IMR-90 (cell line): Measurements from ENCODE around the gene CCL14. TPM values are rescaled to one million over a fixed set of nuclear protein-coding genes. Genes with fewer than 3 reads are reported as not detected.

Source experiments
- ATAC-seq: fragments of 200-7000 bp; cut with Tn5 transposase; 2 replicates; pipeline ENCODE4 v1.9.1; 2020; ENCODE audit warnings: low read depth, mild to moderate bottlenecking, moderate library complexity
- BruUV-seq: library from RNA; stranded (reverse); fragments of 400-500 nt; replicated peaks from 2 replicates; lab custom pipeline; 2021; lab: Mats Ljungman, UMichigan
- CTCF ChIA-PET: fragments of 300-600 bp; formaldehyde crosslinking; extraction: SDS; loops from one replicate; lab custom pipeline; 2021; ENCODE audit warnings: antibody characterized with exemption; lab: Yijun Ruan, JAX
- POLR2A ChIA-PET: fragments of 300-600 bp; sonication (Branson Sonifier 250); formaldehyde crosslinking; loops from one replicate; lab custom pipeline; 2022; ENCODE audit warnings: antibody characterized with exemption; ENCODE audit not compliant: unreplicated experiment; lab: Charles Lee
- DNase-seq: peaks from one replicate; pipeline ENCODE4 v3.0.0; 2013
- H2AFZ ChIP-seq: replicated peaks from 2 replicates; pipeline ENCODE3; 2013; ENCODE audit warnings: low read length, mild to moderate bottlenecking; ENCODE audit not compliant: poor library complexity
- H2AK5ac ChIP-seq: 2 replicates; pipeline ENCODE4 v1.6.1; 2013; ENCODE audit warnings: low read depth, low read length, inconsistent platforms
- H2AK9ac ChIP-seq: replicated peaks from 2 replicates; pipeline ENCODE3; 2013; ENCODE audit warnings: mild to moderate bottlenecking, low read depth, low read length, moderate library complexity; ENCODE audit not compliant: poor library complexity
- H2BK120ac ChIP-seq: 2 replicates; pipeline ENCODE4 v1.6.1; 2013; ENCODE audit warnings: low read depth, low read length, inconsistent platforms
- H2BK15ac ChIP-seq: 3 replicates; pipeline ENCODE4 v1.6.1; 2013; ENCODE audit warnings: low read depth, low read length, inconsistent platforms
- H2BK20ac ChIP-seq: 2 replicates; pipeline ENCODE4 v1.6.1; 2013; ENCODE audit warnings: low read depth, mild to moderate bottlenecking, inconsistent platforms, low read length, moderate library complexity
- H2BK5ac ChIP-seq: 2 replicates; pipeline ENCODE4 v1.6.1; 2013; ENCODE audit warnings: mild to moderate bottlenecking, low read depth, low read length, inconsistent platforms; ENCODE audit not compliant: poor library complexity, severe bottlenecking
- H3K14ac ChIP-seq: replicated peaks from 2 replicates; pipeline ENCODE4 v1.6.1; 2013; ENCODE audit warnings: low read depth, low read length, inconsistent platforms
- H3K18ac ChIP-seq: 2 replicates; pipeline ENCODE4 v1.6.1; 2013; ENCODE audit warnings: low read depth, low read length, control low read depth
- H3K23ac ChIP-seq: 2 replicates; pipeline ENCODE4 v1.6.1; 2013; ENCODE audit warnings: low read depth, low read length, inconsistent platforms
- H3K27ac ChIP-seq: 2 replicates; pipeline ENCODE4 v1.5.1; 2013; ENCODE audit warnings: mild to moderate bottlenecking, control low read depth, low read length; ENCODE audit not compliant: insufficient read depth
- H3K27me3 ChIP-seq: 2 replicates; pipeline ENCODE4 v1.6.1; 2013; ENCODE audit warnings: low read length; ENCODE audit not compliant: control insufficient read depth, insufficient read depth
- H3K36me3 ChIP-seq: 2 replicates; pipeline ENCODE4 v1.6.1; 2013; ENCODE audit warnings: low read length, mixed read lengths; ENCODE audit not compliant: control insufficient read depth, insufficient read depth
- H3K4ac ChIP-seq: 2 replicates; pipeline ENCODE4 v1.6.1; 2013; ENCODE audit warnings: low read depth, low read length, inconsistent platforms
- H3K4me1 ChIP-seq: 2 replicates; pipeline ENCODE4 v1.6.1; 2013; ENCODE audit warnings: low read length, mixed read lengths; ENCODE audit not compliant: control insufficient read depth, insufficient read depth
- H3K4me2 ChIP-seq: 2 replicates; pipeline ENCODE4 v1.6.1; 2013; ENCODE audit warnings: low read depth, mild to moderate bottlenecking, control low read depth, low read length, moderate library complexity
- H3K4me3 ChIP-seq: 2 replicates; pipeline ENCODE4 v1.5.1; 2013; ENCODE audit warnings: low read depth, mild to moderate bottlenecking, control low read depth, low read length, moderate library complexity; ENCODE audit not compliant: insufficient read depth
- H3K56ac ChIP-seq: 2 replicates; pipeline ENCODE4 v1.6.1; 2013; ENCODE audit warnings: low read length, inconsistent platforms; ENCODE audit not compliant: insufficient read depth; ENCODE audit errors: extremely low read depth
- H3K79me1 ChIP-seq, 2 experiments: 2 replicates each; pipeline ENCODE4 v1.6.1; 2013; ENCODE audit warnings: low read length in 2 of 2, inconsistent platforms in 1 of 2, low read depth in 1 of 2
- H3K9ac ChIP-seq: 2 replicates; pipeline ENCODE4 v1.6.1; 2013; ENCODE audit warnings: low read depth, low read length, control low read depth
- H3K9me1 ChIP-seq: 2 replicates; pipeline ENCODE4 v1.6.1; 2013; ENCODE audit warnings: low read length, inconsistent platforms; ENCODE audit not compliant: insufficient read depth
- H3K9me3 ChIP-seq: 2 replicates; pipeline ENCODE4 v1.6.1; 2013; ENCODE audit warnings: low read length; ENCODE audit not compliant: control insufficient read depth, insufficient read depth
- H4K20me1 ChIP-seq: 2 replicates; pipeline ENCODE4 v1.6.1; 2013; ENCODE audit warnings: low read length, inconsistent platforms; ENCODE audit not compliant: insufficient read depth
- H4K5ac ChIP-seq: 2 replicates; pipeline ENCODE4 v1.6.1; 2013; ENCODE audit warnings: mild to moderate bottlenecking, low read depth, low read length, control low read depth
- H4K8ac ChIP-seq, 2 experiments: 2 replicates each; pipeline ENCODE4 v1.6.1; 2013; ENCODE audit warnings: low read depth in 2 of 2, low read length in 2 of 2, control low read depth in 1 of 2, inconsistent platforms in 1 of 2
- H4K91ac ChIP-seq: 2 replicates; pipeline ENCODE4 v1.6.1; 2013; ENCODE audit warnings: low read depth, low read length, inconsistent platforms; ENCODE audit not compliant: insufficient read depth
- BHLHE40 ChIP-seq: fragments of 150-350 bp; IDR thresholded peaks from 2 replicates; pipeline ENCODE4 v1.6.1; 2016; ENCODE audit warnings: mild to moderate bottlenecking, low read depth, low read length
- CEBPB ChIP-seq: IDR thresholded peaks from 2 replicates; pipeline ENCODE4 v1.6.1; 2012; ENCODE audit warnings: low read depth, low read length, improper control_type of control experiment
- FOS ChIP-seq: fragments of 150-350 bp; IDR thresholded peaks from 2 replicates; pipeline ENCODE4 v1.6.1; 2016; ENCODE audit warnings: low read depth, low read length
- MAFK ChIP-seq: IDR thresholded peaks from 2 replicates; pipeline ENCODE4 v1.6.1; 2012; ENCODE audit warnings: low read depth, low read length, improper control_type of control experiment
- MAZ ChIP-seq: IDR thresholded peaks from 2 replicates; pipeline ENCODE4 v1.6.1; 2012; ENCODE audit warnings: low read depth, mild to moderate bottlenecking, low read length, improper control_type of control experiment, moderate library complexity, borderline replicate concordance
- MXI1 ChIP-seq: IDR thresholded peaks from 2 replicates; pipeline ENCODE4 v1.6.1; 2012; ENCODE audit warnings: low read depth, mild to moderate bottlenecking, low read length, moderate library complexity, borderline replicate concordance
- RAD21 ChIP-seq: IDR thresholded peaks from 2 replicates; pipeline ENCODE4 v1.6.1; 2012; ENCODE audit warnings: low read length, improper control_type of control experiment
- RFX5 ChIP-seq: IDR thresholded peaks from 2 replicates; pipeline ENCODE4 v1.8.0; 2012; ENCODE audit warnings: low read depth, mild to moderate bottlenecking, low read length, moderate library complexity
- WGBS, 2 experiments: methylation state at CpG; one replicate each; pipeline versions ENCODE4 v1.1.5 to v1.1.7; 2013; ENCODE audit warnings: missing lambda C conversion rate in 2 of 2; ENCODE audit not compliant: insufficient read length in 1 of 2; ENCODE audit errors: extremely low coverage in 2 of 2; 5-methylcytosine and 5-hydroxymethylcytosine counted together
- dilution Hi-C: fragments of 300-500 bp; cut with HindIII; formaldehyde crosslinking; loops from one replicate; pipeline ENCODE4 v1.14.3; 2018; ENCODE audit warnings: low sequenced_read_pairs; ENCODE audit not compliant: unreplicated experiment
- in situ Hi-C: fragments of 300-500 bp; cut with MboI; formaldehyde crosslinking; loops from 3 replicates; pipeline ENCODE4 v1.14.3; 2019; ENCODE audit warnings: low sequenced_read_pairs, inconsistent platforms, mixed read lengths
- intact Hi-C: fragments of 100-400 bp; cut with micrococcal nuclease; formaldehyde crosslinking; loops from 2 replicates; pipeline ENCODE4 v1.10.0; 2022
- polyA plus RNA-seq, 3 experiments: library from polyadenylated mRNA; depleted of rRNA; stranded (reverse); fragments of >200 nt; gene quantifications; 2 replicates each; pipeline ENCODE4 v1.2.3, GENCODE V29; 2012; ENCODE audit warnings: low replicate concordance in 1 of 3
- total RNA-seq: library from RNA; depleted of rRNA; stranded (reverse); fragments of >200 nt; gene quantifications from 2 replicates; pipeline ENCODE4 v1.2.3, GENCODE V29; 2012; rRNA removed

Gene CCL14
- total and polyA plus RNA-seq, 2 of the 4 experiments (the other 2 are of a cell fraction): not detected

DNA sequence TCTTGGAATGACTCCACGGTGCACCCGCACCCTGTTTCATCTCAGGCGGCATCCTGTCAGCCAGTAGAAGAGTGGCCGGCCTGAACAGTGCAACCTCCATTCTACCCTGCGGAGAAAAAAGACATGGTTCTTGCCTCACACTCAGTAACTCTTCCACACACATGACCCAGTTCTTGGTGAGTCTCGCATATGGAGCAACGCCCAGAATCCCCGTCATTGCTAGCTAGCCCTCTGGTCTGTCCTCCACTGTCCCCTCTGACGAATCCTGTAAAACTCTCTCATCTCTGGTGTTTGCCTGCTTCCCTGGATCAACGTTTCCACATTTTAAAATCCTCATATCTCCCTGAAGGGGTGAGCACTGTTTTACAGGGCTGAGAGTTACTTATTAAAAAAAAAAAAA is 51.8 kb downstream of the CCL14 start:
- H3K18ac ChIP-seq: no peak overlapping the region
- CTCF ChIA-PET: no interaction called here

More for the DNA sequence above, 51.8 kb downstream of the CCL14 start:
- 82% methylated on average over 2 of the region's 10 CpGs; no CpG with 5 or more reads in 1 of the 2 experiments for WGBS, 2 experiments
- intact Hi-C loops (no loop called here), dilution Hi-C loops (no loop called here), in situ Hi-C loops (no loop called here)
- H3K23ac ChIP-seq: no peak overlapping the region
- no peak overlapping the region for H2BK20ac ChIP-seq
- H3K27me3 ChIP-seq: peaks cover 3% of the 10 kb centered on the region
- H4K8ac ChIP-seq: no peak overlapping the region
- H3K56ac ChIP-seq: no peak overlapping the region
- H3K4me3 ChIP-seq: no peak overlapping the region
- H3K9ac ChIP-seq: no peak overlapping the region
- H3K9me3 ChIP-seq: no peaks in the 10 kb centered on the region
- no peaks in the 10 kb centered on the region for H4K20me1 ChIP-seq
- H3K9me1 ChIP-seq: 0 out of 2 replicates have a peak, but pooled peaks cover 3% of the 10 kb centered on the region
- H3K79me1 ChIP-seq: no peaks in the 10 kb centered on the region
- BruUV-seq: no TSS peak
- no peak for TF ChIP-seq MAFK
- no peak for TF ChIP-seq MXI1
- TF ChIP-seq CEBPB: no peak
- TF ChIP-seq FOS: no peak
- TF ChIP-seq BHLHE40: no peak
- TF ChIP-seq RFX5: no peak
- no peak for TF ChIP-seq RAD21
- no peak for TF ChIP-seq MAZ
- no peaks in the 10 kb centered on the region for H3K36me3 ChIP-seq
- DNase-seq (peak; percentile 11), ATAC-seq (no peak)
- no peak overlapping the region for H2BK5ac ChIP-seq
- no peaks in the 10 kb centered on the region for H3K4me1 ChIP-seq
- H2BK15ac ChIP-seq: no peak overlapping the region
- no peak overlapping the region for H3K27ac ChIP-seq
- no peak overlapping the region for H2AFZ ChIP-seq
- POLR2A ChIA-PET: no interaction called here
- H2BK120ac ChIP-seq: no peak overlapping the region
- H3K4me2 ChIP-seq: no peak overlapping the region
- no peak overlapping the region for H3K14ac ChIP-seq
- no peak overlapping the region for H2AK5ac ChIP-seq
- no peak overlapping the region for H3K4ac ChIP-seq
- no peak overlapping the region for H2AK9ac ChIP-seq
- H4K5ac ChIP-seq: no peak overlapping the region
- no peak overlapping the region for H4K91ac ChIP-seq

Other genes with a start within 250 kb of the CCL14 start
- gene GAS2L2, start 233.5 kb downstream of the CCL14 start, total RNA-seq: not detected in 2 replicates
- gene GAS2L2, start 233.5 kb downstream of the CCL14 start, polyA plus RNA-seq (2012; rRNA removed): 0.02 and 0.03 TPM in 2 replicates
- not detected in 2 replicates for gene C17orf50, start 225.8 kb downstream of the CCL14 start, total RNA-seq
- gene C17orf50, start 225.8 kb downstream of the CCL14 start, polyA plus RNA-seq (2012; rRNA removed): not detected in 2 replicates
- gene MMP28, start 191.1 kb downstream of the CCL14 start, total RNA-seq: 0.18 TPM in 1 of 2 replicates, not detected in the other
- not detected in 2 replicates for gene MMP28, start 191.1 kb downstream of the CCL14 start, polyA plus RNA-seq (2012; rRNA removed)
- gene TAF15, start 177.2 kb downstream of the CCL14 start, total RNA-seq: 46.8 and 47.2 TPM in 2 replicates
- gene TAF15, start 177.2 kb downstream of the CCL14 start, polyA plus RNA-seq (2012; rRNA removed): 69.8 and 98.0 TPM in 2 replicates
- not detected in 2 replicates for gene HEATR9, start 117.8 kb downstream of the CCL14 start, total RNA-seq
- not detected in 2 replicates for gene HEATR9, start 117.8 kb downstream of the CCL14 start, polyA plus RNA-seq (2012; rRNA removed)
- gene CCL5, start 106.4 kb downstream of the CCL14 start, total RNA-seq: not detected in 2 replicates
- gene CCL5, start 106.4 kb downstream of the CCL14 start, polyA plus RNA-seq (2012; rRNA removed): not detected in 2 replicates
- 0.18 TPM in 1 of 2 replicates, not detected in the other for gene RDM1, start 56.0 kb downstream of the CCL14 start, total RNA-seq
- gene RDM1, start 56.0 kb downstream of the CCL14 start, polyA plus RNA-seq (2012; rRNA removed): not detected in 2 replicates
- gene LYZL6, start 43.0 kb downstream of the CCL14 start, total RNA-seq: not detected in 2 replicates
- not detected in 2 replicates for gene LYZL6, start 43.0 kb downstream of the CCL14 start, polyA plus RNA-seq (2012; rRNA removed)
- gene CCL16, start 5.2 kb downstream of the CCL14 start, total RNA-seq: not detected in 2 replicates
- not detected in 2 replicates for gene CCL16, start 5.2 kb downstream of the CCL14 start, polyA plus RNA-seq (2012; rRNA removed)
- gene CCL15, start 14.8 kb upstream of the CCL14 start, total RNA-seq: not detected in 2 replicates
- not detected in 2 replicates for gene CCL15, start 14.8 kb upstream of the CCL14 start, polyA plus RNA-seq (2012; rRNA removed)
- gene CCL23, start 31.2 kb upstream of the CCL14 start, total RNA-seq: not detected in 2 replicates
- not detected in 2 replicates for gene CCL23, start 31.2 kb upstream of the CCL14 start, polyA plus RNA-seq (2012; rRNA removed)
- not detected in 2 replicates for gene CCL18, start 77.5 kb upstream of the CCL14 start, total RNA-seq
- not detected in 2 replicates for gene CCL18, start 77.5 kb upstream of the CCL14 start, polyA plus RNA-seq (2012; rRNA removed)
- not detected in 2 replicates for gene CCL3, start 103.4 kb upstream of the CCL14 start, total RNA-seq
- gene CCL3, start 103.4 kb upstream of the CCL14 start, polyA plus RNA-seq (2012; rRNA removed): not detected in 2 replicates
- not detected in 2 replicates for gene CCL4, start 117.1 kb upstream of the CCL14 start, total RNA-seq
- gene CCL4, start 117.1 kb upstream of the CCL14 start, polyA plus RNA-seq (2012; rRNA removed): not detected in 2 replicates
- not detected in 2 replicates for gene TBC1D3B, start 189.9 kb upstream of the CCL14 start, total RNA-seq
- gene TBC1D3B, start 189.9 kb upstream of the CCL14 start, polyA plus RNA-seq (2012; rRNA removed): 0.94 and 1.6 TPM in 2 replicates
- not detected in 2 replicates for gene CCL3L1, start 210.0 kb upstream of the CCL14 start, total RNA-seq
- not detected in 2 replicates for gene CCL3L1, start 210.0 kb upstream of the CCL14 start, polyA plus RNA-seq (2012; rRNA removed)
- not detected in 2 replicates for gene CCL4L2, start 224.3 kb upstream of the CCL14 start, total RNA-seq
- not detected in 2 replicates for gene CCL4L2, start 224.3 kb upstream of the CCL14 start, polyA plus RNA-seq (2012; rRNA removed)